K562 (cell line): ENCODE results near the gene STEAP1B. TPM values are rescaled to one million over a fixed set of nuclear protein-coding genes. Genes with fewer than 3 reads are reported as not detected.
A peak's percentile ranks its signal among the peaks of the same experiment; 100 is the strongest.

Experiments
- ARID1B ChIP-seq: fragments of 450-650 bp; IDR thresholded peaks from 2 replicates; pipeline ENCODE4 v1.6.1; 2016; ENCODE audit warnings: antibody characterized with exemption, mild to moderate bottlenecking, inconsistent platforms
- ARID2 ChIP-seq: fragments of 450-650 bp; IDR thresholded peaks from 2 replicates; pipeline ENCODE4 v1.6.1; 2017; ENCODE audit warnings: antibody characterized with exemption, mild to moderate bottlenecking
- ATF2 ChIP-seq: sonication (generic); formaldehyde crosslinking; IDR thresholded peaks from 2 replicates; pipeline ENCODE4 v1.8.1; 2022; ENCODE audit warnings: missing genetic modification reagents
- CHD1 ChIP-seq: fragments of 200-600 bp; sonication (generic); IDR thresholded peaks from one replicate; pipeline ENCODE4 v1.6.1; 2012; ENCODE audit warnings: mild to moderate bottlenecking, moderate library complexity, low read length, inconsistent platforms
- CREB1 ChIP-seq, 2 experiments: sonication (generic) in 1 of 2; formaldehyde crosslinking in 1 of 2; IDR thresholded peaks; 2 replicates each; pipeline versions ENCODE4 v1.6.1 to v1.8.0; 2012 to 2022; ENCODE audit warnings: inconsistent platforms in 1 of 2, mild to moderate bottlenecking in 1 of 2, missing genetic modification reagents in 1 of 2, moderate library complexity in 1 of 2
- DMBX1 ChIP-seq: fragments of 250-450 bp; sonication (Bioruptor Pico); IDR thresholded peaks from 2 replicates; pipeline ENCODE4 v1.8.0; 2022; ENCODE audit warnings: inconsistent platforms, mild to moderate bottlenecking, moderate library complexity, borderline replicate concordance
- GTF2A2 ChIP-seq: IDR thresholded peaks from 2 replicates; pipeline ENCODE4 v1.6.1; 2016; ENCODE audit warnings: mild to moderate bottlenecking, missing genetic modification characterization, missing compliant biosample characterization
- HNRNPL ChIP-seq: fragments of 200-400 bp; formaldehyde crosslinking; IDR thresholded peaks from 2 replicates; pipeline ENCODE4 v1.6.1; 2017; ENCODE audit warnings: low read depth, mild to moderate bottlenecking, low read length
- KAT8 ChIP-seq: fragments of 450-650 bp; IDR thresholded peaks from 2 replicates; pipeline ENCODE4 v1.6.1; 2016; ENCODE audit warnings: low read depth, mild to moderate bottlenecking
- KDM2B ChIP-seq: fragments of 250-450 bp; sonication (Bioruptor Pico); IDR thresholded peaks from 2 replicates; pipeline ENCODE4 v1.8.0; 2021; ENCODE audit warnings: mild to moderate bottlenecking, moderate library complexity
- MXD1 ChIP-seq: fragments of 250-450 bp; sonication (Bioruptor Pico); IDR thresholded peaks from 2 replicates; pipeline ENCODE4 v1.8.0; 2021; ENCODE audit warnings: borderline replicate concordance, mild to moderate bottlenecking, moderate library complexity; ENCODE audit not compliant: poor library complexity, severe bottlenecking
- NCOR1 ChIP-seq: fragments of 450-650 bp; IDR thresholded peaks from 2 replicates; pipeline ENCODE4 v1.6.1; 2016; ENCODE audit warnings: mild to moderate bottlenecking, moderate library complexity
- PHB2 ChIP-seq: fragments of 450-650 bp; IDR thresholded peaks from 2 replicates; pipeline ENCODE4 v1.6.1; 2017; ENCODE audit warnings: low read depth
- PHF8 ChIP-seq: fragments of 200-600 bp; sonication (generic); IDR thresholded peaks from 2 replicates; pipeline ENCODE4 v1.6.1; 2012; ENCODE audit warnings: mixed run types, mild to moderate bottlenecking, inconsistent platforms, low read length, moderate library complexity, borderline replicate concordance
- POLR3A ChIP-seq: IDR thresholded peaks from 2 replicates; pipeline ENCODE4 v1.6.1; 2011; ENCODE audit warnings: borderline replicate concordance, mild to moderate bottlenecking, moderate library complexity; ENCODE audit not compliant: insufficient read length, insufficient read depth; ENCODE audit errors: extremely low read depth
- PTRF ChIP-seq: fragments of 450-650 bp; IDR thresholded peaks from 2 replicates; pipeline ENCODE4 v1.6.1; 2016; ENCODE audit warnings: mild to moderate bottlenecking, missing genetic modification characterization, missing compliant biosample characterization
- RAD51 ChIP-seq: fragments of 450-650 bp; IDR thresholded peaks from 2 replicates; pipeline ENCODE4 v1.7.1; 2016; ENCODE audit warnings: low read depth, mild to moderate bottlenecking, borderline replicate concordance
- SMC3 ChIP-seq: conservative IDR thresholded peaks from 2 replicates; pipeline ENCODE4 v1.6.1; 2011; ENCODE audit warnings: low read depth, low read length, improper control_type of control experiment; ENCODE audit not compliant: insufficient read depth
- SRSF7 ChIP-seq: fragments of 200-400 bp; formaldehyde crosslinking; optimal IDR thresholded peaks from 2 replicates; pipeline ENCODE3; 2017; ENCODE audit warnings: mild to moderate bottlenecking, low read depth, low read length
- TCF7 ChIP-seq: sonication (generic); IDR thresholded peaks from 2 replicates; pipeline ENCODE4 v1.6.1; 2016; ENCODE audit warnings: antibody characterized with exemption, borderline replicate concordance
- USF1 ChIP-seq: sonication (generic); formaldehyde crosslinking; IDR thresholded peaks from 2 replicates; pipeline ENCODE4 v1.9.0; 2022; ENCODE audit warnings: mild to moderate bottlenecking, missing genetic modification reagents
- ZC3H11A ChIP-seq: IDR thresholded peaks from 2 replicates; pipeline ENCODE4 v1.6.1; 2012; ENCODE audit warnings: low read depth, low read length, improper control_type of control experiment
- ZFP36 ChIP-seq: fragments of 150-350 bp; IDR thresholded peaks from 2 replicates; pipeline ENCODE4 v1.6.1; 2018; ENCODE audit warnings: low read length, low read depth; ENCODE audit not compliant: partially characterized antibody
- ZNF324 ChIP-seq: fragments of 250-450 bp; sonication (Bioruptor Pico); IDR thresholded peaks from 2 replicates; pipeline ENCODE4 v1.4.0; 2020; ENCODE audit warnings: mild to moderate bottlenecking
- ZNF830 ChIP-seq: fragments of 250-450 bp; sonication (Bioruptor Pico); IDR thresholded peaks from 2 replicates; pipeline ENCODE4 v1.5.0; 2021; ENCODE audit warnings: mild to moderate bottlenecking
- polyA plus RNA-seq, 8 experiments: library from polyadenylated mRNA; depleted of rRNA in 4 of 8; stranded (reverse) in 5 of 8; unstranded in 3 of 8; fragments of >200 nt; fragmentation: Nextera tagmentation in 2 of 8; fragmentation: Illumina TruSeq in 1 of 8; extraction: Ambion mirVana in 2 of 8; extraction: Trizol in 1 of 8; gene quantifications; 2 replicates each; pipeline versions ENCODE4 v1.2.1 to v1.2.3, GENCODE V29; 2011 to 2014; ENCODE audit warnings: inconsistent platforms in 1 of 8, missing spikeins in 1 of 8
- total RNA-seq, 7 experiments: library from RNA; depleted of rRNA in 6 of 7; stranded (reverse); fragments of >200 nt in 6 of 7; fragmentation: Illumina TruSeq in 2 of 7; extraction: Trizol in 2 of 7; gene quantifications; 2 replicates each; pipeline versions ENCODE4 v1.2.1 to v1.2.3, GENCODE V29; 2011 to 2021; ENCODE audit warnings: low replicate concordance in 1 of 7
- TF ChIP-seq, protein P1 (sequence below): sonication (generic); formaldehyde crosslinking; IDR thresholded peaks from 2 replicates; pipeline ENCODE4 v1.8.0; 2023; ENCODE audit warnings: mild to moderate bottlenecking, missing genetic modification reagents

STEAP1B gene
- total and polyA plus RNA-seq, 9 of the 15 experiments (the other 6 are each of a cell fraction or from before 2014, with no cell fraction given): 20.0 to 38.5 (median 30.6) TPM

DNA sequence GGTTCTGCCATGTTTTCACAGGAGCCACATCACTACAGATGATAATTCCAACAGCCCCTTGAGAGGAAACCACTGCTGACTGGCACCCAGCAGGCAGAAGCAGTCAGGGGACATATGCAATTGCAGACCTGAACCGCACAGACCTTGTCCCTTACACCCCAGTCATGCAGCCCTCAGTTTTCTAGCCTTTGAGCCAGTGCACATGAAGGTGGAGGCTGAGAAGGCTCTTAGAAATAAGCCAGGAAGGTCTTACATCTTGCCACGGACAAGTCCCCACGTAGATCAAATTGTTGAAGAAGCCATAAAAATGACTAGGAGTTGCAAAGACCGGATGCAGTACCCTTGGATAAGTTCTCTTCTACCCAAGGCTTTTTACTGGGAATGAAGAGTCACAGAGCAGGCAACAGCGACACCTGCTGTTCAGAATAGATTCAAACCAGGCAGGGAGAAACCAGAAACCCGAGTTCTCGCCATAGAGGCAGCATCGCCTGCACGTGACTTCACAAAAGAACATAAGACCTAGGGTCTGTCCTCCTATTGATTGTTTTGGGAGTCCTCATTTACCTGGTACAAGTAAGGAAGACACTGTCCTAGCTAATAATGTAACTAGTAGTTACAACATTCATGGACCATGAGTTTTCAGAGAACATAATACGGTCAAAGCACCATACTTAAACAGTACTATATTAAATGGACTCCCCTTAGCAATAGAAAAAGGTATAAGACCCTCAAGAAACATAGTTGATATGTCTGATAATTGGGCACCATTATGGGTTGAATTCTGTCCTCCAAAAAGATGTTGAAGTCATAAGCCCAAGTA, 11.1 kb downstream of the STEAP1B start (continued):
- TF ChIP-seq GTF2A2 (tag) (no peak), SRSF7 (no peak), POLR3A (no peak), NCOR1 (no peak), SMC3 (peak; percentile 86), PHF8 (no peak), ZNF830 (CRISPR knock-in tag) (no peak), MXD1 (CRISPR knock-in tag) (no peak), PHB2 (no peak), ZFP36 (no peak), DMBX1 (CRISPR knock-in tag) (no peak), PTRF (no peak), CHD1 (no peak), ZC3H11A (no peak), KAT8 (no peak), USF1 (peak; percentile 83), ZNF324 (CRISPR knock-in tag) (no peak), ARID1B (no peak), RAD51 (peak; percentile 63; the same call in 1 of the 2 replicates), ATF2 (no peak), ARID2 (peak; percentile 63), KDM2B (CRISPR knock-in tag) (no peak), CREB1 (IDR thresholded peaks at IDR 0.05) (no peak), CREB1 (CRISPR knock-in tag; IDR thresholded peaks at IDR 0.05) (no peak), HNRNPL (no peak), TCF7 (no peak)
- TF ChIP-seq, protein P1, sequence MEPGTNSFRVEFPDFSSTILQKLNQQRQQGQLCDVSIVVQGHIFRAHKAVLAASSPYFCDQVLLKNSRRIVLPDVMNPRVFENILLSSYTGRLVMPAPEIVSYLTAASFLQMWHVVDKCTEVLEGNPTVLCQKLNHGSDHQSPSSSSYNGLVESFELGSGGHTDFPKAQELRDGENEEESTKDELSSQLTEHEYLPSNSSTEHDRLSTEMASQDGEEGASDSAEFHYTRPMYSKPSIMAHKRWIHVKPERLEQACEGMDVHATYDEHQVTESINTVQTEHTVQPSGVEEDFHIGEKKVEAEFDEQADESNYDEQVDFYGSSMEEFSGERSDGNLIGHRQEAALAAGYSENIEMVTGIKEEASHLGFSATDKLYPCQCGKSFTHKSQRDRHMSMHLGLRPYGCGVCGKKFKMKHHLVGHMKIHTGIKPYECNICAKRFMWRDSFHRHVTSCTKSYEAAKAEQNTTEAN: no peak
